NCI-H2196 (cell line): ENCODE results near the gene TMPRSS7.
"Not testable (repeated sequence)": the region's sequence is repeated elsewhere in the genome, so short reads cannot be mapped to it uniquely, and the experiment has no call there.

Source experiments
- DNase-seq: peaks from one replicate; lab custom pipeline; 2025; ENCODE audit not compliant: unreplicated experiment; lab: John Stamatoyannopoulos, UW

Gene TMPRSS7

DNA sequence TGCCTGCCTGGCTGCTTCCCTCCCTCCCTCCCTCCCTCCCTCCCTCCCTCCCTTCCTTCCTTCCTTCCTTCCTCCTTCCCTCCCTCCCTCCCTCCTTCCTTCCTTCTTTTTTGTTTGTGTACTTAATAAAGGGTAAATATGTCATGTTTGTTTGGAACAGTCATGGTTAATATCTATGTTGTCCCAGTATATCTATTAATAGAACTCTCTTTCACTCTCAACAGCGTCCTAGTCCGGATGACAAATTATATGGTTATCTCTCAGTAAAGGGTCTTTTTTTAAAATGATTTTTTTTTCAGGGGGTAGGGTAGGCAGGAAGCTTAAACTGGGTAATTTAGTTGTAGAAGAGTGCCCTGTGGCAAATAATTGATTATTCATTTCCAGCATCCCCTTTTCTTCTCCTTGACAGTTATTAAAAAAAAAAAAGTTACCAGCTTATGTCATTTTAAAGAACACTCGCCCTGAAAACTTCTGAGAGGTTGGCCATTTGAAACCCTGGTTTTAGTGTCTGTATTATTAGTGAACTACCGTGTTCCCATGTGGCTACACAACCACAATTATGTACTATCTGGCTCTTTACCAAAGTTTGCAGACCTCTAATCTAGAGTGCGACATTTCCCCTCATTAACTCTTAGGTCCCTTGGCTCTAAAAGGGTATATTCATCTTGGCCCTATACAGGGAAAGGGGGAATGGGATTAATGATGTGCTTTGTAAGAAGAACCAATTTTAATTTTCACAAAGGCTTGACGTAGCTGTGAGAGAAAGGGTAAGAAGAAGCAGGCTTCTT lies 22.1 kb upstream of the TMPRSS7 start:
- no peak for DNase-seq

DNA sequence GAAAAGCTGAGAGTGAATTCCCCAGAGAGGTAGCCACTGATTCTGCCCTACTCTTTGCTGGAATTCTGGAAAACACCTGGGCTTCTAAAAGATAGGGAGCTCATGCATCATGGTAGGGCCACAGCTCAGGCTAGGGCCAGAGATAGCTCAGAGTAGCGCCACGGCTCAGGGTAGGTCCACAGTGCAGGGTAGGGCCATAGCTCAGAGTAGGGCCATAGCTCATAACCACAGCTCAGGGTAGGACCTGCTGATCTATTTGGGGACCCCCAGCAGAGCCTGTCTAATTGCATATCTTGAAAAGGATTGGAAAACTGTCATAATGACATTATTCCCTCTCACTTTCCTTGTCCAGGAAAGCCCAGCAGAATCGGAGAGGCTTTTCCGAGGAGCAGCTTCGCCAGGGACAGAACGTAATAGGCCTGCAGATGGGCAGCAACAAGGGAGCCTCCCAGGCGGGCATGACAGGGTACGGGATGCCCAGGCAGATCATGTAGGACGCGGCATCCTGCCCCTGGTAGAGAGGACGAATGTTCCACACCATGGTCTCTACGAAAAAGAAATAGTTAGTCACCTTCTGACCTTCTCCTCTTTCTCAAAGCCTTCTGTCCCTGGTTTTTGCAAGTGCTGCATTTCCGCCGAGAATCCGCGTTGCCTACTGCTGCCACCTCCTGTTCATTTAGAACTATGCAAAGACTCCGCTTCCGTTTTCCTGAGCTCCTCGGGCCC lies 21.3 kb upstream of the TMPRSS7 start:
- DNase-seq: peak; percentile 14

DNA sequence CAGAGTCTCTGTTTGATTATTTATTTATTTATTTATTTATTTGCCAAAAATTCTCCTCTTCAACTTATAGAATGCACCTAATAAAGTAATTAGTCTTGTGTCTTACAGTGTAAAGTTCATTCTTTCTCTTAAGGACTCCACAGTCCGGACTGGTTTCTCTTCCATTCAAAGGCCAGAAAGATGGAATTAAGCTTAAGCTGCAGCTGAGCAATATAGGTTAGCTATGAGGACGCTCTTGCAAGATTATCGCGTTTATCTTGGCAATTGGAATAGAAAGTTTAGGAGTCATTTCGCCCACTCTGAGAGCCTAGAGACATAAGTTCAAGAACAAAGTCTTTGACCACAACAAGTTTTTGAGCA lies 20.8 kb upstream of the TMPRSS7 start:
- no peak for DNase-seq

DNA sequence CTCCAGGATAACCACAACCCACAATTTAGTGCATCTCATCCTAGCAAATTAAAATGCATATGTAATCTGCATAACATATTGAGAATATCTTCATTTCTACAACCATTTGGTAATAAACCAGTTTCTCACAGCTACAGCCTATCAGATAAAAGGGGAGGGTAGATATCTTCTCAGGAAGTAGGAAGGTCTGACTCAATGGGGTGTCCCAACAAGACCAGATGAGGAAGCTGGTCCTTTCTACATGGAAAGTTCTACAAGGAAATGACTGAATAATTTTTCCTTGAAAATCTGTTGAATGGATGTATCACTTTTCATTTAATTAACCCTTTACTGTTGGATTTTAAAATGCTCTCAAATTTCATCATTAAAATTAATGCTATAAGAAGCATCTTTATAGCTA lies 17.4 kb upstream of the TMPRSS7 start:
- no peak for DNase-seq

DNA sequence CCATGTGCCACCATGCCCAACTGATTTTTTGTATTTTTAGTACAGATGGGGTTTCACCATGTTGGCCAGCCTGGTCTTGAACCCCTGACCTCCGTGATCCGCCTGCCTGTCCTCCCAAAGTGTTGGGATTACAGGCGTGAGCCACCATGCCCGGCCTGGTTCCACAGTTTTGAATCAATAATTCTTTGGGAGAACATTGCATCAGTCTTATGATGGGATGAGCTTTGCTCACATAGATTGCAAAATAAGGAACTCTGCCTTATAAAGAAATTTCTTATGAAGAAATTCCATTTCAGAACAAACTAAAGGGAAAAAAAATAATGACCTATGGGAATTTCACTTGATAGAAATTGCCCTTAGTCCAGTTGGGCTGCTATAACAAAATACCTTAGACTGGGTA lies 15.8 kb upstream of the TMPRSS7 start:
- no peak for DNase-seq

GRCh38 chr3:112019716-112020115 lies 14.8 kb upstream of the TMPRSS7 start:
- no peak for DNase-seq

DNA sequence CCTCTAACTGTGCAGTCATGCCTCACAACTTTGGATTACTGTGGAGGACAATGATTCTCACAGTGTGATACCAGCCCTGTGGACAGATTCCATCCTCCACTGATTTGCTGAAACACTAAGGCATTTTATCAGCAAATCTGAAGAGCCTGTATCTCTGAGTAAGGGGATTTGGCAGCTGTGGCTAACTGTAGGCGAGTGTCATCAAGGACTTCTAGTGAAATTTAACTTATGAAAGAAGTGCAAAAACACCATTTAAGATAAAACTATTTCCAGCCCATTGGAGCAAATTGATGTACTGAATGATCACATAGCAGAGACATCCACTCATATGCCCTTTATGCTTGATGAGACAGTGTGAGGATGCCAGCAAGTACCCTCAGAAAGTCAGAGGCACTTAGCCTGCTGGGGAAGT lies 13.9 kb upstream of the TMPRSS7 start:
- DNase-seq: no peak

DNA sequence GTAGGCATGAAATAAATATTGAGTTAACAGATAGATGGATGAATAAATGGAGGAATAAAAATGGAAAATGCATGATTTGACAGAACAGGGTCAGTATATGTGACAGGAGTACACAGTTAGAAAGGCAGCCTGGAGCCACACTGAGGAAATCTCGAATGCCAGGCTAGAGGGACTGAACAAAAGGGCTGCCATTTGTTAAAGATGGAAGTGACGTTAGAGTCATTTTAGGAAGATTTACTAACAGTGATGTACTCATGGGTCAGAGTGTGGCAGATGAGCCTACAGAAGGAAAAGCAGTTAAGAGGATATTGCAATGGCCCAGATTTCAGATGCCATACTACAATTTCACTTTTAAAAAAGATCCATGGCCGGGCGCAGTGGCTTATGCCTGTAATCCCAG lies 7.4 kb upstream of the TMPRSS7 start:
- DNase-seq: no peak

- peak; percentile 56 for DNase-seq
These were observed 6.7 kb upstream of the TMPRSS7 start for GRCh38 chr3:112027826-112028225.

- DNase-seq: no peak
These were observed 3.6 kb upstream of the TMPRSS7 start for GRCh38 chr3:112030901-112031300.

DNA sequence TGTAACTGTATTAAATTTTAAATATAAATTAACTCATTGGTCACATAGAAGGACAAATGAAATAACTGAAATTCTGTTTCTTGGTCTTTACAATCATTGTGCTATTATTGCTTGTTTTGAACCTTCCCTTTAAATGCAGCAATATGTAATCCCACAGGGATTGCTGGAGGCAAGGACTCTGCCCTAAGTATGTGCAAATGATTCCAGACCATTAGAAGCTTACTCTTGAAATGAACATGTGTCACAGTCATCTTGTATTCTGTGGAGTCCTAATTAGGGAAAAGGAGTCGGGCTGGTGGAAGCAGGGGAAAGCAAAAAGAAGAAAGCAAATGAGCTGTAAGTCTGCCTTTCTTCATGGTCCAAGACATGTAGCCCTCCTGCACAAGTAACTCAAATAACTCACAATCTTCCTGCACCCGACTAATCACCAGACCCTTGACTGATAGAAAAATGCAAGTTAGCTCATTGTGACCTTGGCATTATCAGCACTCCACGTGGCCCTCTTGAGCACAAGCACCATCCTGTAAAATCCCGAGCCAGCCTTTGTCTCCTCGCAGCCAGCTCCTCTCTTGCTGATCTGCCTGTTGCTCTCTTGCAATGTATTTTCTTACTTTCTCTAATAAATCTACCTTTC lies 2.3 kb upstream of the TMPRSS7 start:
- no peak for DNase-seq

GRCh38 chr3:112035241-112035640 lies 705 bp downstream of the TMPRSS7 start:
- no peak for DNase-seq

DNA sequence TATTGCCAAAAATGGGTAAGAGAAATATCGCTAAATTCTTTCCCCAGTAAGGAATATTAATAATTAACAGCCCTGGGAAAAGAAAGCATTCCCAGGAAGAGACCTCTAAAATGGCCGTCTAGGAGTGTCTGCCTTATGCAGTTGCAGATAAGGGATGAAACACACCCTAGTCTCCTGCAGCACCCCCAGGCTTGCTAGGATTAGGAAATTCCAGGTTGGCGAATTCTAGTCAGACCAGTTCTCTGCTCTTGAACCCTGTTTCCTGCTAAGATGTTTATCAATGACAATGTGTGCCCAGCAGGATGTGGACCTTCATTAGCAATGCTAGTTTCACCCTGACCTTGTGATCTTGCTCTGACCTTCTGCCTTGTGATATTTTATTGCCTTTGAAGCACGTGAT lies 2.7 kb downstream of the TMPRSS7 start:
- DNase-seq: not testable (repeated sequence)

DNA sequence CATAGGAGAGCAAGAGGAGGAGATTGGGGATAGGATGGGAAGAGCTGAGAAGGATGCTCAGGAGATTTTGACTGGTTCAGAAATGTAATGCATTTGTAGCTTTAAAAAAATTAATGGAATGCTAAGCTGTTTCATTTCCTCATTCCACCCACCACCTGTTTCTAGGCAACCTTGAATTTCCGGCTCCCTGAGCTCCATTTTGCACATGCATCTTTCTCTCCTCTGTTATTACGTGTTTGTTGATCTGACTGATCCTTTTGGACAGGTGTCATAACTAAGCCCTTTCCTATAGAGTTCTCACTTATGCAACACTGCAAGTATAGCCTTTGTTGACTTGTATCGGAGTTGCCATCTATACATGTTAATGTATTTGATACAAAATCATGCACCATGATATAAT lies 4.3 kb downstream of the TMPRSS7 start:
- peak; percentile 24 for DNase-seq

DNA sequence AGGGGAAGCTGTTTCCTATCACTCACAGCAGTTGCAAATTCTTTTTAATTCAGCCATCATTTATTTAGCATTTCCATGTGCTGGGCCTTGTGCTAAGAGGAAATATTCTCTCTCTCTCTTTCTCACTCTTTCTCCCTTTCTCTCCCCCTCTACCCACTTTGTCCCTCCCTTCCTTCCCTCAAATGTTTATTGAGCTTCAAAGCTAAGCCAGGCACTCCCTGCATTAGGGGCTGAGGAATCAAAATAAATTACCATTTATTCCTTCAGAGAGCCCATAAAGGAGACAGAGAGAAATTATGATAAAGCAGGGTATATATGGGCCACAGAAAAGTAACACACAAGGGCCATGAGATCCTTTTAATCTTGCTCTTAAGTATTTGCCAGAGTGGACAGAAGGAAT lies 6.8 kb downstream of the TMPRSS7 start:
- no peak for DNase-seq

DNA sequence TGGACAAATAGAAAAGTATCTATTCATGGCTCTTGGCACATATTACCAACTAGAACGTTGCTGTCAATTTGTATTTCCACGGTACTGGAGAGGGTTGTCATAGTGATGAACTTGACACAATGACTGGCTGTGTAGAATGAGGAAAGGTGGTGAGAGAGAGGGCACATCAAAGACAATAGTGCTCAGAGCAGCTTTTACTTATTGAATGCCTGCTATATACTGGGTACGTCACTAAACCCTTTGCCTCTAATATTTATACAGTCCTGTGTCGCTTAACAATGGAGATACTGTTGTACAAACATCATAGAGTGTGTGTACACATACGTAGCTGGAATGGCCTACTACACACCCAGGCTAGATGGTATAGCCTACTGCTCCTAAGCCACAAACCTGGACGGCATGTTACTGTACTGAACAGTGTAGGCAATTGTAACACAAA lies 8.3 kb downstream of the TMPRSS7 start:
- peak; percentile 91 for DNase-seq

- DNase-seq: peak; percentile 88
These were observed 9.2 kb downstream of the TMPRSS7 start for GRCh38 chr3:112043621-112044201.

GRCh38 chr3:112046599-112046998 lies 12.1 kb downstream of the TMPRSS7 start:
- DNase-seq: no peak

DNA sequence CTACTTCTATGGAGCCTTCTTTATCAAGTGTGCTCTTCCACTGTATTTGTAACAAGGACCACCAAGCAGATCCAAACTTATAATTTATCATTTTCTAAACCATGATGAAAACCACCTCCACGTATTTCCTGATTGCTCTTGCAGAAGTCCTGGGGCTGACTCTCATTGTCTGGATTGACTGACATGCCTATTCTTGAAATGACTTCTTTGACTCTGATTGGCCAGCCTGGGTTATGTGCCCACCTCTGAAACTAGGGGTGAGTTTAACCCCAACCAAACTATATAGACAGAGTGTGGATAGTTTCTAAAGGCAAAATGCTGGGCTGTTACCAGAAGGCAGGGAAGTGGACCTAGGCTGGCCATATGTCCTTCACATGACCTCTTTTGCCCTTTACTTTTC lies 12.7 kb downstream of the TMPRSS7 start:
- DNase-seq: no peak

DNA sequence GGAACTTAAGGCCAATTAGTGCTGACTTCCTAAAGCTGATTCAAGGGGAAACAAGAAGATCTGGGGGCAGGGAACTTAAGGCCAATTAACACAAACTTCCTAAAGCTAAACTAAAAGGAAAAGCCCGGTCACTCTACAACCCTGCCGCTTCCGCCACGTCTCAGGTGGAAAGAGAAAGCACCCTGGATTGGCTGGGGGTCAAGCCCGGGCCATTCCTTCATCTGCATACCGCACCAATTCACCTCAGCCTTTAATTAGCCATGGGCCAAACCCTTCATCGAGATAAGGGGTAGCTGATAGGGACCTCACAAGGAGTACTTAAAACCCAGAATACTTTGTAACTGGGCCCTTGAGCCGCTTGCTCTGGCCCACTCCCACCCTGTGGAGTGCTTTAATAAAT lies 14.4 kb downstream of the TMPRSS7 start:
- no peak for DNase-seq

- DNase-seq: no peak
These were observed 18.7 kb downstream of the TMPRSS7 start for GRCh38 chr3:112053229-112053628.

DNA sequence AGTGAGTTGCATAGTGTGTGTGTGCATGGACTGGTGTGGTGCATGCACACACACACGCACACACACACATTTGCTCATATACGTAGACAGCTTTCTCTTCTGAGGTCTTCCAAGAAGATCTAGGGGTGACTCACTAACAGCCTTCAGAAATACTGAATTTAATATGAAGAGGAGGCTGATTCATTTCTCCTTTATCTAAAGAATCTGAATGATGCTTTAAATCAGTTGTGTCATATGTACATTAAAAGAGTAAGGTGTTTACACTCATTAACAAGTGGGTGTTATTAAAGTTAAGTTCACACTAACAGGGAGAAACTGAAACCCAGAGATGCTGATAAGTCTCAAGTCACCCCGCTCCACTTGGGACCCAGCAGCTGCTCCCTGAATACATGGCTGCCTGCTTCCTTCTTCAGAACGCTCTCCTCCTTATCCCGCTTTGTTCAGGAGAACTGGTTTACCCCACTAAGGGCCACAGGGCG lies 22.0 kb downstream of the TMPRSS7 start:
- no peak for DNase-seq
